ENCODE data around the gene PDCD1LG2. TPM values are rescaled to one million over a fixed set of nuclear protein-coding genes. Genes with fewer than 3 reads are reported as not detected.

PDCD1LG2 gene
- polyA plus RNA-seq, 1 experiment, result 31.5 TPM

DNA sequence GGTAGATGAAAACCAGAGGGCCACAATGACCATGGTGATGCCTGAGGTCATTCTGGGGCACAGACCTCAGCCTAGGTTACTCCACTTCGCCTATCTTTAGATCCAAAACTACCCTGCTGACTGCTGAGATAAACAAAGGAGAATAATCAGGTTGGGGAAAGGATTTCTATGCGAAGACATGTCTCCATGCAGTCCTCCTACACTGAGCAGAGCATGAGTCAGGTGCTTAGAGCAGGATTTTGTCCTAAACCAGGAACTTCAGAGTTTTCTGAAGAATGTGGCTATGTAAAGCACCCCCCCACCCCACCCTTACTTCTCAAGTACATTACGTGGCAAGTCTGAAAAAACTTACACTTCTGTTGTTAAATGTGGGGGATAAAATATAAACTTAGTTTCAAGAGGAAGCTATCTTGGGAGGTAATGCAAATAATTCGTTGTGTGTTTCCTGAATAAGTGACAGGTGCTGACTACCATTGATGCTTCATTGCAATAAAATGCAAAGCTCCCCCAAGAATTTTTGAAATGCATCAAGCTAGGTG, 19.4 kb downstream of the PDCD1LG2 start:
- DNase-seq (ENCODE audit: low read depth, low spot score), result no peak
- H3K9me3 ChIP-seq (ENCODE audit: control insufficient read depth, insufficient read depth, low read length), result no peaks in the 10 kb centered on the region
- ChIA-PET POLR2A (interaction anchor here (0.8 to 1.1 kb wide), 3 partner anchors 19 to 54 kb away, joined by 3 to 7 read pairs (median 4); partner anchors contain the start of gene PDCD1LG2), CTCF (interaction anchor here (0.7 kb wide), 1 partner anchor 89 kb away, joined by 4 read pairs; no protein-coding TSS in a partner anchor)
- TF ChIP-seq CTCF (IDR thresholded peaks at IDR 0.05; ENCODE audit: low read depth, low read length), result no peak
- H3K4me3 ChIP-seq (ENCODE audit: low read depth, low read length), result no peak overlapping the region
- H3K27me3 ChIP-seq (ENCODE audit: control insufficient read depth, insufficient read depth, low read length), result no peaks in the 10 kb centered on the region
- peak overlapping the region; percentile 43 for H3K27ac ChIP-seq (ENCODE audit: low read depth, low read length)

GRCh38 chr9:5531101-5531882, 21.0 kb downstream of the PDCD1LG2 start:
- Histone ChIP-seq H3K27me3 (ENCODE audit: control insufficient read depth, insufficient read depth, low read length) (no peaks in the 10 kb centered on the region), H3K27ac (ENCODE audit: low read depth, low read length) (no peak overlapping the region), H3K4me3 (ENCODE audit: low read depth, low read length) (no peak overlapping the region), H3K9me3 (ENCODE audit: control insufficient read depth, insufficient read depth, low read length) (no peaks in the 10 kb centered on the region)
- no peak for DNase-seq (ENCODE audit: low read depth, low spot score)
- POLR2A ChIA-PET, result no interaction called here
- CTCF ChIA-PET, result interaction anchor here (0.5 to 1.7 kb wide), 3 partner anchors 58 to 81 kb away, joined by 3 to 6 read pairs (median 5); partner anchors contain the start of gene CD274
- TF ChIP-seq CTCF (IDR thresholded peaks at IDR 0.05; ENCODE audit: low read depth, low read length), result no peak

DNA sequence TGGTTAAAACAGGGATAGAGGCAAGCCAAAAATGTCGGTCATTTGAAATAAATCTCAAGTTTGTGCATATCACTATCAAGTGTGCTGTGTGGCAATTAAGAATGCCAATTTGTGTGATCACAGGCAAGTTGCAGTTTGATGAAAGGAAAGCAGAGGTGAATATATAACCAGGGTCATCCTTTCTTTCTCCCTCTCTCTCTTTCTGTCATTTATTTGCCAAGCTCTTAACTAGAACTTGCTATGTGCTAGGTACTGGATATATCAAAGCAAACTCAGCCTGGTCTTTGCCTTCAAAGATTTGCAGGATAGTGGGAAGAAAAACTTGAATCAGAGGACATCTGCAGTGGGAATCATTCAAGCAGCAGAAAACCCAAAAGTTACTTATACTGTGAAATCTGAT, 22.0 kb downstream of the PDCD1LG2 start:
- POLR2A ChIA-PET, result no interaction called here
- CTCF ChIA-PET, result interaction anchor here (1.7 kb wide), 1 partner anchor 82 kb away, joined by 6 read pairs; the partner anchor contains the start of gene CD274
- H3K27ac ChIP-seq (ENCODE audit: low read depth, low read length), result no peak overlapping the region
- no peaks in the 10 kb centered on the region for H3K9me3 ChIP-seq (ENCODE audit: control insufficient read depth, insufficient read depth, low read length)
- H3K27me3 ChIP-seq (ENCODE audit: control insufficient read depth, insufficient read depth, low read length), result no peaks in the 10 kb centered on the region
- no peak overlapping the region for H3K4me3 ChIP-seq (ENCODE audit: low read depth, low read length)
- no peak for TF ChIP-seq CTCF (IDR thresholded peaks at IDR 0.05; ENCODE audit: low read depth, low read length)
- no peak for DNase-seq (ENCODE audit: low read depth, low spot score)

DNA sequence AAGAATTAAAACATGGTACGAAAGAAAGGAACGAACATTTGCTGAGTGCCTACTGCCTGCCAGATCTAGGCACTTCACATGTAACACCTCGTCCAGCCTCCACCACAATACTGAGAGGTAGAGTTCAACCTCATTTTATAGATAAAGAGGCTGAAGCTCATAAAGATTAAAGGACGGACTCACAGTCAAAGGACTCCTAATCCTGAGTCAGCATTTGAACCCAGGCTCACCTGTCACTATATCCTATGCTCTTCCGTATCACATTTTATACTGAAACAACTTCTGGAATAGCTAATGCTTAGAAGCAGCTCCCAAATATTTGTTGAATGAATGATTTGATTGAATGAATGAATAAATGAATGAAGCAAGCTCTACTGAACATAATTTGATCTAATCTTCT, 22.5 kb downstream of the PDCD1LG2 start:
- ChIA-PET POLR2A (no interaction called here), CTCF (no interaction called here)
- DNase-seq (ENCODE audit: low read depth, low spot score), result no peak
- no peak for TF ChIP-seq CTCF (IDR thresholded peaks at IDR 0.05; ENCODE audit: low read depth, low read length)
- Histone ChIP-seq H3K27me3 (ENCODE audit: control insufficient read depth, insufficient read depth, low read length) (no peaks in the 10 kb centered on the region), H3K9me3 (ENCODE audit: control insufficient read depth, insufficient read depth, low read length) (no peaks in the 10 kb centered on the region), H3K4me3 (ENCODE audit: low read depth, low read length) (no peak overlapping the region), H3K27ac (ENCODE audit: low read depth, low read length) (no peak overlapping the region)

DNA sequence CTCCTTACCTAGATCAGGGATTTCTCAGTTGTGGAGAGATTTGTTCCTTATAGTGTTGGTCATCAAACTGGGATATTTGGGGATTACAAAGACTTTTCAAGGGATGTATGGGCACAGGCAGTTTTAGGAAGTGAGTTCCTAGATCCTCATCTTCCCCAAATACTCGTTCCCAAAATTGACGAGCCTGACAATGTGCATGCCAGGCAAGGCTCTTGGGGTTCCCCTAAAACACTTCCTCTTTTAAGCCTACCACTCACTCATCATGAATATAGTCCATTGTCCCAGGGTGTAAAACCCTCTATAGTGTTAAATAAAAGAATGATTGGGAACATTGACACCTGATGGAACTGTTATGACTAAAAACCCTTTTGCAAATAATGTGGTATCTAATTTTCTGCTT, 26.4 kb downstream of the PDCD1LG2 start:
- no peak for DNase-seq (ENCODE audit: low read depth, low spot score)
- Histone ChIP-seq H3K9me3 (ENCODE audit: control insufficient read depth, insufficient read depth, low read length) (no peaks in the 10 kb centered on the region; the same call in 1 of the 2 replicates), H3K27ac (ENCODE audit: low read depth, low read length) (no peak overlapping the region), H3K4me3 (ENCODE audit: low read depth, low read length) (no peak overlapping the region), H3K27me3 (ENCODE audit: control insufficient read depth, insufficient read depth, low read length) (no peaks in the 10 kb centered on the region)
- no peak for TF ChIP-seq CTCF (IDR thresholded peaks at IDR 0.05; ENCODE audit: low read depth, low read length)
- ChIA-PET CTCF (no interaction called here), POLR2A (no interaction called here)
